ENCODE data around the gene ZC3H7B.
A peak's percentile ranks its signal among the peaks of the same experiment; 100 is the strongest.
"Not testable (repeated sequence)": the region's sequence is repeated elsewhere in the genome, so short reads cannot be mapped to it uniquely, and the experiment has no call there.

ZC3H7B gene

DNA sequence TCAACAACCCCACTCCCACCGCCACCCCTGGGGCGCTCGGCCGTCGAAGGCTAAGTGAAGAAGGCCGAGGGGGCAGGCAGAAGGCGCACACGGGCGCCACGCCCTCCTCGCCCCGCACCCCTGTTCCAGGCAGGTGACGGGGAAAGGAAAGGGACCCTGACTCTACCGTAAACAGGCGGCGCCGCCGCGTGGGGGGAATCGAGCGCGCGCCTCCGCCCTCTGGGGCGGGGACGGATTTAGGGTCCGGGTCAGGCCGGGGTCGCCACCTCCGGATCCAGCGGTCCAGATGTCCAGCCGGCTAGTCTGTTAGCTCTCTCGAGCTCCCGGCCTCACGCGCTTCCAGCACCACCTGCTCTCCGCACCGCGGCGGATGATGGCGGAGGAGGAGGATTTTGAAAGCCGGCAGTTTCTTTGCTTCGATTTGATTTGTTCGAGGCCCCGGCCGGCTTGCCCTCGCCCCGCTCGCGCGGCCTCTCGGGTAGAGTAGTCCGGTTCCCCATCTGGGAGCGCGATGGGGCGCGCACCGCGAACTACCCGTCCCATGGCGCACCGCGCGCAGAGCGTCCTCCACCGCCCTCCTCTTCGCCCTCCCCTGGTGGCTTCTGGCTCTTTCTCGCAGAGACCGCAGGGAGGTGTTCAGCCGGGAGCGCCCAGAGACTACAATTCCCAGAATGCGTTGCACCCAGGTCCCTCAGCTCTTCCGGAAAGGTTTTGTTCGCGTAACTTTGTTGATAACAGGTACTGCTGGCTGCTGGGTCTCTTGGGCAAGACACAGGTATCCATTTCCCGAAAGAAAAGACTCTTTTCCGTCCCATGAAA lies 15.3 kb upstream of the ZC3H7B start, which contains the start of gene RANGAP1:
RANGAP1 (minus strand) TSS at position 368 of the 819 bp plus-strand sequence. CDS start 5,143 bp downstream, outside the sequence.
- DNase-seq (ENCODE audit: low read depth in 2 of 2) = peak; percentile 94

DNA sequence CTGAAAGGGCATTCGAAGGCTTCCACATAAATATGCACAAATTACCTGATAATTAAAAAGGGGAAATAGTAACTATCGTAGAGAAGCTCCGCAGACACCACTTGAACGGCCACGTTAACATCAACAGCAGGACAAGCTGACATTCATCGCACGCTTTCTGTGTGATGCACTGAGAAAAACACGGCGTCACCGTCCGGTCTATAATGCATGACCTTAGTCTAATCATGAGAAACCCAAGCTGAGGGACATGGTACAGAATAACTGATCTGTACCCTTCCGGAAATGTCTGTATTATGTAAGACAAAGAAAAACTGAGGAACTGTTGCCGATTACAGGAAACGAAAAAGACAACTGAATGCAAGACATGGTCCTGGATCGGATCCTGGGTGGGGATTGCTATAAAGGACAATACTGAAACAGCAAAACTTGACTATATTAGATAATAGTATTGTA lies 14.7 kb upstream of the ZC3H7B start:
- DNase-seq (ENCODE audit: low read depth in 2 of 2) = no peak

DNA sequence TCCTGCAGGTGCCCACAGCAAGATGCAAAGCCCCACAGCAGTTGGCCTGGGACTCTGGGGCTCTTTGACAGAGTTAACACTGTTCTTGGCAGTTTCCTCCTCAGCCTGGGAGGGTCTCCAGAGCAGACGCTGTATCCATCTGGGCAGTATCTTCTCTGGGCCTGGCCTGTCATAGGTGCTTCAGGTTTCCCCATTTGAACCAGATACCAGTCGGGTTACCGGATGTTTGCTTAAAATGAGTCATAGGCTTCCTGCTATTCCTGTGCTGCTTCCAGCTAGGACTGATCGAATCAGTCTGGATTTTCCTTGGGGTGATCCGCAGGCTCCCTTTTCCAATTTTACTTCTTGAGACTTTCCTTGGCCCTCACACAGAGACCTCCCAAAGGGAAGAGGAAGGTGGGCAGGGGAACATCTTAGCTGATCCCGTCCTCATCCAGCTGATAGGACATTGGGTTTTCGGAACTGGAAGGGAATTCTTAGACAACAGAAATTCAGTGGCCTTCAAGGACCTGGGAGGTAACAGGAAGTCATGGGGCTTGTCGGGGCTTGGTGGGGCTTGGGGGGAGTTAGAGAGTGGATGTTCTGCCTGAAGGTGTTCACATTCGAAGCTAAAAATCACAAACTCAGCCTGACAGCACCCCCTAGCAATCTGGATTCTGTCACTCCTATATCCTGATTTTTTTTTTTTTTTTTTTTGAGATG lies 12.9 kb upstream of the ZC3H7B start:
- DNase-seq (ENCODE audit: low read depth in 2 of 2) = no peak

DNA sequence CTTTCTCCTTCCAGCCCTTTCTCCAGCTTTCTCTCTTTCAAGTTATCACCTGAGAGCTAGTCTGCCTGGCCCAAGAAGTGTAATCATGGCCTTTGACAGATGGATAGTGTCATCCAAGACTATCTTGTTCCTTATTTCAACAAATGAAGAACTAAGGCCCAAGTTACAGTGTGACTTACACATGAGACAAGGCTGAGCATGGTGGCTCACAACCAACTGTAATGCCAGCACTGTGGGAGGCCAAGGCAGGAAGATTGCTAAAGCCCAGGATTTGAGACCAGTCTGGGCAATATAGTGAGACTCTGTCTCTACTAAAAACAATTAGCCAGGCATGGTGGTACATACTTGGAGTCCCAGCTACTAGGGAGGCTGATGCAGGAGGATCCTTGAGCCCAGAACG lies 11.7 kb upstream of the ZC3H7B start:
- no peak for DNase-seq (ENCODE audit: low read depth in 2 of 2)

DNA sequence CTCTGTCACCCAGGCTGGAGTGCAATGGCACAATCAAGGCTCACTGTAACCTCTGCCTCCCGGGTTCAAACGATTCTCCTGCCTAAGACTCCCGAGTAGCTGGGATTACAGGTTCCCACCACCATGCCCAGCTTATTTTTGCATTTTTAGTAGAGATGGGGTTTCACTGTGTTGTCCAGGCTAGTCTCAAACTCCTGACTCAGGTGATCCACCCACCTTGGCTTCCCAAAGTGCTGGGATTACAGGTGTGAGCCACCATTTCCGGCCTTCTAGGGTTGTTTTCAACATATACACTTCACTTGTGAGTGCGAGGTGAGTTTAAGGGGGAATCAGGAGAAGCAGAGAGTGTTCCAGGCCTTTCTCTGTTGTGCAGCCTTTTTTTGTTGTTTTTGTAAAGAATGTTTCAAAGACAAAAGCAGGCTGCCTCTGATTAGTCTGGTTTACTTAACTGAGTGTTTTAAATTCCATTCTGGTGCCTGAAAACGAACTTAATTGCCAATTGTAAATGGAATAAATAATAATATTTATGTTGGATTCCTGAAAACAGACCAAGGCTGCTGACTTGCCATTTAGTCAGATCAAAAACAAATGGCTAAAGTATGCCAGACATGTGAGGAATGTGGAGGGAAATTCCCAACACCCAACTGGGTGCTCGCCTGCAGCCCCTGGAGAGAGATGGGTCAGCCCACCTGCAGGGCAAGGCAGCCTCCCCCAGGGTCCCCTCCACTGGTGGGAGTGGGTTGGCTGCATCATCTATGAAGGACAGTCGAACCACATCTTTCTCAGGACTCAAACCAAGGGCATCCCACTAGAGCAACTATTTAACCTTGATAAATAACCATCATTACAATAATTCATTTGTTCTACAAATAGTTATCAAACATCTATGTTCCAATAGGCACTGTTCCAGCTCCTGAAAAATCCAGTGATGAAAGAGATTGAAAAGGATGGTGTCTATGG lies 10.8 kb upstream of the ZC3H7B start:
- peak; percentile 79 to 81 for DNase-seq (ENCODE audit: low read depth in 2 of 2)

DNA sequence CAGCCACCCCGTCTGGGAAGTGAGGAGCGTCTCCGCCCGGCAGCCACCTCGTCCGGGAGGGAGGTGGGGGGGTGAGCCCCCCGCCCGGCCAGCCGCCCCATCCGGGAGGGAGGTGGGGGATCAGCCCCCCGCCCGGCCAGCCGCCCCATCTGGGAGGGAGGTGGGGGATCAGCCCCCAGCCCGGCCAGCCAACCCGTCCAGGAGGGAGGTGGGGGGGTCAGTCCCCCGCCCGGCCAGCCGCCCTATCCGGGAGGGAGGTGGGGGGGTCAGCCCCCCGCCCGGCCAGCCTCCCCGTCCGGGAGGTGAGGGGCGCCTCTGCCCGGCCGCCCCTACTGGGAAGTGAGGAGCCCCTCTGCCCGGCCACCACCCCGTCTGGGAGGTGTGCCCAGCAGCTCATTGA lies 6.5 kb upstream of the ZC3H7B start:
- not testable (repeated sequence) for DNase-seq (ENCODE audit: low read depth in 2 of 2)

DNA sequence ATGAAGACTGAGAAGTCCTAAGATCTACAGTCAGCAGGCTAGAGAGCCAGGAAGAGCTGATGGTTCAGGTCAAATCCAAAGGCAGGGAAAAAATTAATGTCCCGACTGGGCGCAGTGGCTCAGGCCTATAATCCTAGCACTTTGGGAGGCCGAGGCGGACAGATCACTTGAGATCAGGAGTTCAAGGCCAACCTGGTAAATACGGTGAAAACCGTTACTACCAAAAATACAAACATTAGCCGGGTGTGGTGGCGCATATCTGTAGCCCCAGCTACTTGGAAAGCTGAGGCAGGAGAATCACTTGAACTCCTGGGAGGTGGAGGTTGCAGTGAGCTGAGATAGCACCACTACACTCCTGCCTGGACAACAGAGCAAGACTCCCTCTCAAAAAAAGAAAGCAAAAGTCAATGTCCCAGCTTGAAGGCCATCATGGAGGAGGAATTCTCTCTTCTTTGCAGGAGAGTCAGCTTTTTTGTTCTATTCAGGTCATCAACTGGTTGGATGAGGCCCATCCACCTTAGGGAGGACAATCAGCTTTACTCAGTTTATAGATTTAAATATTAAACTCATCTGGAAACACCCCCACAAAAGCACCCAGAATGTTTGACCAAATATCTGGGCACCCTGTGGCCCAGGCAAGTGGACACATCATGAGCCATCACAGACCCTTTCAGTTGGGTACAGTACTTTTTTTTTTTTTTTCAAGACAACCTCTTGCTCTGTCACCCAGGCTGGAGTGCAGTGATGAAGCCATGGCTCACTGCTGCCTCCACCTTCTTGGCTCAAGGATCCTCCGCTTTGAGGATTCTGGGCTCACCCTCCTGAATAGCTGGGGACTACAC lies 4.3 kb upstream of the ZC3H7B start:
- no peak for DNase-seq (ENCODE audit: low read depth in 2 of 2)

DNA sequence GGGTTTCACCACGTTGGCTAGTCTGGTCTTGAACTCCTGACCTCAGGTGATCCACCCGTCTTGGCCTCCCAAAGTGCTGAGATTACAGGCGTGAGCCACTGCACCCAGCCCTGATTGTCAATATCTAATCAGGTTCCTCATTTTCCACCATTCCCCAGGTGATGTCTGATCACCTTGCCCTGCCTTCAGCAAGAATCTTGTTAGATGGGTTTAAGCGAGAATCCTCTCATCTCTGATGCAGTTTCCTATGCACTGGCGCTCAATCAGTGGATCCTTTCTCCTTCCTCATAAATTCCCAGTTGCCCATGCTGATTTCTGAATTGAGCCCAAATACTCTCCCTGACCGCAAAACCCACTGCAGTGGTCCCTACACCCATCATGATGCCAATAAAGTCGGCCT lies 664 bp upstream of the ZC3H7B start:
- no peak for DNase-seq (ENCODE audit: low read depth in 2 of 2)

DNA sequence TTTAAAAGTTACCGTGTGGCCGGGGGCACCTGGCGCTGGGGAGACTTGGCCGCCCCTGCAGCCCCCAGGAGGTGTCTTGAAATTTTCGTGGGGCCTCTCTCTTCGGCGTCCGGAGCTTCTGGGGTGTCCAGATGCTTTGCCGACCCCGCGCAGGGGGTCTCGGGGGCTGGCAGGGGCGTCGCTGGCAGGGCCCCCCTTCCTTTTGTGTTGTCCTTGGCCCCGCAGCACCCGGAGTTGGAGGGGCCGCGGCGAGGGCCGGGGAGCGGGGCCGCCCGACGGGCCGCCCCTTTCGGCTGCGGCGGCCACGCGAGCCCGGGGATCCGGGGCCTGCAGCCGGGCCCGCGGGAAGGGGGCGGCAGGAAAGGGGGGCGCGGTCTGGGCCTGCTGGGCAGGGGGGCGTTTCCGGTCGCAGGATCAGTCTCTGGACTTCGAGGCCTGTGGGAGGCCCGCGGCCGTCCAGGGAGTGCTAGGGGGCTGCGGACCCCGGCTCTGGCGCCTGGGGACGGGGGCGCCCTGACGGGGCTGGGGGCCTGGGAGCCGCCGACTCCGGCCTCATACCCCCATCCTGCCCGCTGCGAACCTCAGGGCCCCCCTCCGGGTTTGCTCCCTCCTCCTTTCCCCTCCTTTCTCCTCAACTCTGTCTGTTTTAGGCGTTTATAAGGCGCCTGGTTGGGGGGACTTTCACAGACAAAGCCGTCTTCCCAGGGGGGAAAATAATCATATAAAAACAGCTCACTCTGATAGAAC lies 869 bp downstream of the ZC3H7B start:
- DNase-seq (ENCODE audit: low read depth in 2 of 2) = no peak

DNA sequence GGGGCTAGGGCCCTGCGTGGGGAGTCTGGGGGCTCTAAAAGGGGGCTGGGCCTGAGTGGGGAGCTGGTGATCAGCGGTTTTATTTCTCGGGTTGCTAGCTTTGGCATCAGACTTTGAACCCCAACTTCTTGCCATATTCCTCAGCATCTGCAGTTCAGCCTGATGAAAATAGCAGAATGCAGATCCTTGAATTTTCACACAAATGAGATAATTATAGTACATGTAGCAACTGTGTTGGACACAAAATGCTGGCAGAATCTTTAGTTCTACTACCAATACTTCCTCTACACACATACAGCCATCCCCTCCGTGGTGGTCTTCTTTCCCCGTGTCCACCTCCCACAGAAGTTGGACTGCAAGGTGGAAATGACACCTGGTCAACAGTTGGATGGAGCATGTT lies 1.5 kb downstream of the ZC3H7B start:
- DNase-seq (ENCODE audit: low read depth in 2 of 2) = no peak

DNA sequence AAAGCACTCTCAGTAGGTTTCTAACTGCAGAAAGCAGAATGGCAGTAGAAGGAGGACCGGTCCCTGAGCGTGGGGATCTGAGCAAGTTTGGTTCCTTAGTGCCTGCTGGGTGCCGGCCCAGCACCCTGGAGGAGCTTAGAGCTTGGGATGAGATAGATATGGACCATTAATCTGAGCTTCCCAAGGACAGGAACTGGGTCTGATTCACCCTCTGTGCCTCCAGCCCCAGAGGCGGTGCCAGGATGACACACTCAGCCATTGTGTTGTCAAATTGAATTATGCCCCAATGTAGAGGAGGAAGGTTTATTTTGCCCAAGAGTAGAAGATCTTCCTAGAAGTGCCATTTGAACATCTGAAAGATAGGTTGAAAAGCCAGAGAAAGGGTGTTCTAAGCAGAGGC lies 4.3 kb downstream of the ZC3H7B start:
- DNase-seq (ENCODE audit: low read depth in 2 of 2) = no peak

DNA sequence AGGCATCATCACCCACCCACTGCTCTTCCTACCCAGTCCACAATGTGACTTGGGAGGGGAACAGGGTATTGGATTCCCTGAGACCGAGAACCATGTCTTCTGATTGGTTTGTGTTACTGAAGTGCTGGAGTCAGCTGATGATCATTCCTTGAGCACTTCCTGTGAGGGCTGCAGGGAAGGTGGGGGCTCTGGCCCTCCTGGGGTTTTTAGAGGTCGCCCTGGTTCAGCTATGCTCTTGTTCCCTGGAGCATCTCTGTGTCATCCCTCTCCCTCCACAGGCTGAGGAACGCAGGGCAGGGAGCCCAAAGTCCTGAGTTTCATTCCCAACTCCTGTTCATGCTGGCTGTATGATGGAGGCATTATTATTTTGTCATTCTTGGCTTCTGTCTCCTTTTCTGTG lies 6.7 kb downstream of the ZC3H7B start:
- no peak for DNase-seq (ENCODE audit: low read depth in 2 of 2)

DNA sequence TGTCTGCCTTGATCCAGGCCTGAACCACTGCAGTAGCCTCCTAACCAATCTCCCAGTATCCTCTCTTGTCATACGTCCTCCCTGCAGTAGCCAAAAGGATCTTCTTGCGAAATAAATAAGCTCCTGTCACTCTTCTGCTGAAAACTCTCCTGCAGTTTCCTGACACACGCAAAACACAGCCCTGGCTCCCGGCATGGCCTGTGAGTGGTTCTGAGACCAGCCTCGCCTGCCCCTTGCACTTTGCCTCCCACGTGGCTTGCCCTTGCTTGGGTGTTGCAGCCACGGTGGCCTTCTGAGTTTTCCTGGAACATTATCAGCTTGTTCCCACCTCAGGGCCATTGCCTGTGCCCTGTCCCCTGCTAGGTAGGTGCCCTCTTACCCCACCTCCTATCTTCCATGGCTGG lies 7.2 kb downstream of the ZC3H7B start:
- DNase-seq (ENCODE audit: low read depth in 2 of 2) = no peak

DNA sequence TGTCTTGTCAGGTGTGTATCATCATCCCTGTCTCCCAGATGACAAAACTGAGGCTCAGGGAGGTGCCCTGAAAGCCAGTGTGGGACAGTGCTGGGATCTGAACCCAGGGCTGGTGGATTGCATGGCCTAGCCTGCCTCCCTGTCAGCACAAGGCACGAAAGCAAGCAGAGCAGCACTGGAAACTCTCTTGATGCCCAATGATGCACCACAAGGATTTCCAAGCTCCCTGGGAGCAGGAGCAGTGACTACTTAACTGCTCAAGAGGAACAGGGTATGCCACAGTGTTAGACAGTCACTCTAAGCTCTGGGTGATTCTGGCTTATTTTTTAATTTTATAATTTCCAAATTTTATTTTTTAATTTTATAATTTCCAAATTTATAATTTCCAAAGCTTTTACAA lies 9.0 kb downstream of the ZC3H7B start:
- no peak for DNase-seq (ENCODE audit: low read depth in 2 of 2)

DNA sequence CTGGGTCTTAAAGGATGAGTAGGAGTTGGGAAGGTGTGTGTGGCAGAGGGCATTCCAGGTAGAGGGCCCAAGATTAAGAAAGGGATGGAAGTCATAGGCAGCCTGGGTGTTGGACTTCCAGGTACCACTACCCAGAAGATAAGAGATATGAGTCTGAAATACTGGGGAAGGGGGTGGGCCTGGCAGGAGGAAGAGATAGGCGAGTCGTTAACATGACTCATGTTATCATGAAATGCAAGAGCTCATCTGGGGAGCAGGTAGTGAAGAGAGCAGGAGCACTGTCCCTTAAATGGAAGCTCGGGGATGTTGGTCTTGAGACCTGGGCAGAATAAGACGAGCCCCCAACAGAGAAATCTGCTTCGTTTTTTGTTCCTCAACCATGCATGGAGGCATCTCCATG lies 10.2 kb downstream of the ZC3H7B start:
- DNase-seq (ENCODE audit: low read depth in 2 of 2) = no peak

DNA sequence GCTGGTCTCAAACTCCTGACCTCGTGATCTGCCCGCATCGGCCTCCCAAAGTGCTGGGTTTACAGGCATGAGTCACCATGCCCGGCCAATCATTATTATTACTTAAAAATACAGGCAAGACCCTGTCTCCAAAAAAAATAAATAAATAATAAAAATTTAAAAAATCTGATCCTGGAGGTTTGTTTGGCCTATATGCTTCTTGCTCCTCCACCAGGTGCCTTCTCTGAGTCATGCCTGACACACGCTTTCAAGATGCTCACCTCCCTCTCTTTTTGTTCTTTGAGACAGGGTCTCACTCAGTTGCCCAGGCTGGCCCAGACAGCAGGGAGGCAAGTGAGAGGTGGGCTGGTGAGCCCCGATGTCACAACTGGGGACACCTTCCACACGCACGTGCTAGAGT lies 13.5 kb downstream of the ZC3H7B start:
- DNase-seq (ENCODE audit: low read depth in 2 of 2) = no peak

DNA sequence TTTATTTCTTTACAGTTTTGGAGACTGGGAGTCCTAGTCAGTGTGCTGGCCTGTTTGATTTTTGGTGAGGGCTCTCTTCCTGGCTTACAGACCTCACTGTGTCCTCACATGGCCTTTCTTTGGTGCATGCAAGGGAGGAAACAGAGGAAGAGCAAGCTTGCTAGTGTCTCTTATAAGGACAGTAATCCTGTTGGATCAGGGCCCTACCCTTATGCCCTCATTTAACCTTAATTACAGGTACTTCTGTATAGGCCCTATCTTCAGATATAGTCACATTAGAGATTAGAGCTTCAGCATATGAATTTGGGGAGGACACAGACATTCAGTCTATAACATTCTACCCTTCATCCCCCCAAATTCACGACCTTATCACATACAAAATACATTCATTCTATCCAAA lies 14.3 kb downstream of the ZC3H7B start:
- DNase-seq (ENCODE audit: low read depth in 2 of 2) = no peak

DNA sequence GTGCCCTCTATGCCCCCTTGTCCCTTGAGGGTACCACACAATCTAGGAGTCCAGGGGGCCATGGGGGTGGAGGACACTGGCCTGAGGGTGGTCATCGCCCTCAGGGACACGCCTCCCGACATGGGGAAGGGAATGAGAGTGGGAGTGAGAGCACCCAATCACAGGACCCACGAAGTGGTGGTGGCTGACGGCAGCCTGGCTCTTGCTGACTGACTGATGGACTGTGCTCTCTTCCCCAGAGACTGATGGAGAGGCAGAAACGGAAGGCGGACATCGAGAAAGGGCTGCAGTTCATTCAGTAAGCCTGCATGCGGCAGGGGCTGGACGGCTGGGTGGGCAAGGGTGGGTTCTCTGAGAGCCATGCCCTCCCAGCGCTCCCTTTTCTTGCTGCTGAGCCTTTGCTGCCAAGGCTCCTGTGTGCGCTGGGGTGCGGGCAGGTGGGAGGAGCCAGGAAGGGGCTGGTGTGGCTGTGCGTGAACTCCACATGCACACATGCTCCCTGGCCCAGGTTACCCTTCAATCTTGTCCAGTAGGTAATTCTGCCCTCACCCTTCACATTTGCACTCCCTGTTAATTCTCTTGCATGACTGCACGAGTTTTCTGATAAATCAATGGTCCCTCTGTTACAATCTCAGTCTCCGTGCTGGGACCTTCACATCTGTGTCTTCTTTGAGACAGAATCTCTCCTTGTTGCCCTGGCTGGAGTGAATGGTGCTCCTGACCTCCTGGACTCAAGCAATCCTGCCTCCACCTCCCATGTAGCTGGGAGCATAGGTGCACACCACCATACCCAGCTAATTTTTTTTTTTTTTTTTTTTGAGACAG lies 19.3 kb downstream of the ZC3H7B start:
- DNase-seq (ENCODE audit: low read depth in 2 of 2) = no peak

DNA sequence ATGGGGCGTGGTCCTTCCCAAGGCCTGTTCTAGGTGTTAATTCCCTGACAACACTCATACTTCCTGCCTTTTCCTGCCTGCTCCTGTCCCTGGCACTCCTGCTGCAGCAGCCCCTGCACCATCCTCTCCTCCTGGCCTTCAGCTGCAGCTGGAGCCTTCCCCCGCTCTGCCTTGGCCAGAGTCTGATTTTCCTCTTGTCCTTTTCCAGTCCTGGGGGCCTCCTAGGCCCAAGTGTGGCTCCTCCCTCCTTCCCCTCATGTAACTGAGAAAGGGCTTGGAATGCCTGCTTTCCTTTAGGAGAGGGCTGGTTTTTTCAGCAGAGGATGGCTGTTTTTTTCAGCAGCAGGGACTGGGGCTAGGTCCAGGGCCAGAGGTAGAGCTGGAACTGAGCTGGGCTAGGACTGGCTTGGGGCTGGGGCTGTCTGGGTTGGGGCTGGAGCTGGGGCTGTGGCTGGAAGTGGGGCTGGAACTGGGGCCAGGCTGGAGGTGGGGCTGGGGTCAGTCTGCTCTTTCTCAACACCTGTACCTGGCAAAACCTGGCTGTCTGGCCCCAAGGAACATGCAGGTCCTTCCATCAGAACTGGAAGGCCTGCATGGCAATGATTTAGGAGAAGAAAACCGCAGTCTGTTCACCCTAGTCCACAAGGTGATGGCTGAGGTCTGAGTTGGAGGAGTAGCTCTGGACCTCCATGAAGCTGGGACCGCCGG lies 23.6 kb downstream of the ZC3H7B start:
- no peak for DNase-seq (ENCODE audit: low read depth in 2 of 2)
